NB4 (cell line): ENCODE results near the gene AAR2.

Experiments
- MAX ChIP-seq: IDR thresholded peaks from 2 replicates; pipeline ENCODE4 v1.6.1; 2011; ENCODE audit warnings: low read depth, low read length
- TF ChIP-seq, protein P1 (sequence below): IDR thresholded peaks from one replicate; pipeline ENCODE4 v1.5.1; 2012; ENCODE audit warnings: low read depth, low read length

- TF ChIP-seq MAX = no peak
- TF ChIP-seq, protein P1, sequence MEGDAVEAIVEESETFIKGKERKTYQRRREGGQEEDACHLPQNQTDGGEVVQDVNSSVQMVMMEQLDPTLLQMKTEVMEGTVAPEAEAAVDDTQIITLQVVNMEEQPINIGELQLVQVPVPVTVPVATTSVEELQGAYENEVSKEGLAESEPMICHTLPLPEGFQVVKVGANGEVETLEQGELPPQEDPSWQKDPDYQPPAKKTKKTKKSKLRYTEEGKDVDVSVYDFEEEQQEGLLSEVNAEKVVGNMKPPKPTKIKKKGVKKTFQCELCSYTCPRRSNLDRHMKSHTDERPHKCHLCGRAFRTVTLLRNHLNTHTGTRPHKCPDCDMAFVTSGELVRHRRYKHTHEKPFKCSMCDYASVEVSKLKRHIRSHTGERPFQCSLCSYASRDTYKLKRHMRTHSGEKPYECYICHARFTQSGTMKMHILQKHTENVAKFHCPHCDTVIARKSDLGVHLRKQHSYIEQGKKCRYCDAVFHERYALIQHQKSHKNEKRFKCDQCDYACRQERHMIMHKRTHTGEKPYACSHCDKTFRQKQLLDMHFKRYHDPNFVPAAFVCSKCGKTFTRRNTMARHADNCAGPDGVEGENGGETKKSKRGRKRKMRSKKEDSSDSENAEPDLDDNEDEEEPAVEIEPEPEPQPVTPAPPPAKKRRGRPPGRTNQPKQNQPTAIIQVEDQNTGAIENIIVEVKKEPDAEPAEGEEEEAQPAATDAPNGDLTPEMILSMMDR = no peak
Measured at GRCh38 chr20:36236786-36237121, 476 bp downstream of the AAR2 start.
